HEK293T (cell line): ENCODE measurements around the gene FOXA3.

Source experiments
- CTCF ChIA-PET: fragments of 350-600 bp; formaldehyde crosslinking; extraction: SDS; loops from one replicate; lab custom pipeline; 2021; ENCODE audit warnings: antibody characterized with exemption, inconsistent platforms; lab: Yijun Ruan, JAX
- POLR2A ChIA-PET: fragments of 350-600 bp; formaldehyde crosslinking; extraction: SDS; loops from one replicate; lab custom pipeline; 2020; ENCODE audit warnings: antibody characterized with exemption, inconsistent platforms; lab: Yijun Ruan, JAX
- DNase-seq: peaks from one replicate; pipeline ENCODE4 v3.0.0; 2012; ENCODE audit warnings: mixed read lengths; ENCODE audit errors: extremely low spot score
- ARNT ChIP-seq: fragments of 450-650 bp; IDR thresholded peaks from 2 replicates; pipeline ENCODE4 v1.6.1; 2017; ENCODE audit warnings: mild to moderate bottlenecking
- BHLHE40 ChIP-seq: fragments of 450-650 bp; IDR thresholded peaks from 2 replicates; pipeline ENCODE4 v1.6.1; 2016; ENCODE audit warnings: mild to moderate bottlenecking, moderate library complexity, borderline replicate concordance
- CTBP1 ChIP-seq: fragments of 450-650 bp; IDR thresholded peaks from 2 replicates; pipeline ENCODE4 v1.6.1; 2016; ENCODE audit warnings: borderline replicate concordance
- ELF4 ChIP-seq: fragments of 450-650 bp; IDR thresholded peaks from 2 replicates; pipeline ENCODE4 v1.6.1; 2017; ENCODE audit warnings: antibody characterized with exemption
- FOXA1 ChIP-seq: fragments of 450-650 bp; IDR thresholded peaks from 2 replicates; pipeline ENCODE4 v1.6.1; 2016; ENCODE audit warnings: mild to moderate bottlenecking
- FOXK2 ChIP-seq: fragments of 450-650 bp; IDR thresholded peaks from 2 replicates; pipeline ENCODE4 v1.6.1; 2016; ENCODE audit warnings: mild to moderate bottlenecking
- FOXM1 ChIP-seq: fragments of 450-650 bp; IDR thresholded peaks from 2 replicates; pipeline ENCODE4 v1.6.1; 2017; ENCODE audit warnings: mild to moderate bottlenecking, borderline replicate concordance
- HDGF ChIP-seq: fragments of 450-650 bp; IDR thresholded peaks from 2 replicates; pipeline ENCODE4 v1.6.1; 2017; ENCODE audit warnings: antibody characterized with exemption, borderline replicate concordance
- L3MBTL2 ChIP-seq: fragments of 450-650 bp; conservative IDR thresholded peaks from 2 replicates; pipeline ENCODE4 v1.6.1; 2016; ENCODE audit warnings: mild to moderate bottlenecking
- LEF1 ChIP-seq: fragments of 450-650 bp; IDR thresholded peaks from 2 replicates; pipeline ENCODE4 v1.6.1; 2017; ENCODE audit warnings: mild to moderate bottlenecking, borderline replicate concordance
- NFRKB ChIP-seq: fragments of 450-650 bp; IDR thresholded peaks from 2 replicates; pipeline ENCODE4 v1.6.1; 2016; ENCODE audit warnings: mild to moderate bottlenecking, moderate library complexity
- SP1 ChIP-seq: fragments of 450-650 bp; IDR thresholded peaks from 2 replicates; pipeline ENCODE4 v1.6.1; 2017
- SUZ12 ChIP-seq: fragments of 450-650 bp; IDR thresholded peaks from 2 replicates; pipeline ENCODE4 v1.6.1; 2016; ENCODE audit warnings: mild to moderate bottlenecking
- TARDBP ChIP-seq: fragments of 450-650 bp; IDR thresholded peaks from 2 replicates; pipeline ENCODE4 v1.6.1; 2016
- ZNF384 ChIP-seq: fragments of 450-650 bp; IDR thresholded peaks from 2 replicates; pipeline ENCODE4 v1.6.1; 2016
- TF ChIP-seq, protein P1 (sequence below): fragments of 450-650 bp; IDR thresholded peaks from 2 replicates; pipeline ENCODE4 v1.6.1; 2016

Gene FOXA3

GRCh38 chr19:45847663-45848062 lies 16.5 kb upstream of the FOXA3 start:
- TF ChIP-seq FOXK2, result no peak
- TF ChIP-seq FOXA1, result no peak
- no peak for TF ChIP-seq FOXM1
- no peak for TF ChIP-seq L3MBTL2
- no peak for TF ChIP-seq SP1
- no peak for TF ChIP-seq SUZ12
- TF ChIP-seq BHLHE40, result no peak
- no peak for TF ChIP-seq LEF1
- no peak for TF ChIP-seq ZNF384
- TF ChIP-seq, protein P1, sequence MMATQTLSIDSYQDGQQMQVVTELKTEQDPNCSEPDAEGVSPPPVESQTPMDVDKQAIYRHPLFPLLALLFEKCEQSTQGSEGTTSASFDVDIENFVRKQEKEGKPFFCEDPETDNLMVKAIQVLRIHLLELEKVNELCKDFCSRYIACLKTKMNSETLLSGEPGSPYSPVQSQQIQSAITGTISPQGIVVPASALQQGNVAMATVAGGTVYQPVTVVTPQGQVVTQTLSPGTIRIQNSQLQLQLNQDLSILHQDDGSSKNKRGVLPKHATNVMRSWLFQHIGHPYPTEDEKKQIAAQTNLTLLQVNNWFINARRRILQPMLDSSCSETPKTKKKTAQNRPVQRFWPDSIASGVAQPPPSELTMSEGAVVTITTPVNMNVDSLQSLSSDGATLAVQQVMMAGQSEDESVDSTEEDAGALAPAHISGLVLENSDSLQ, result no peak
- TF ChIP-seq NFRKB, result no peak
- no peak for TF ChIP-seq CTBP1
- TF ChIP-seq ELF4, result no peak
- TF ChIP-seq TARDBP, result no peak
- no peak for TF ChIP-seq ARNT
- no peak for TF ChIP-seq HDGF
- ChIA-PET POLR2A (no interaction called here), CTCF (interaction anchor here (1.1 kb wide), 1 partner anchor 31 kb away, joined by 3 read pairs; no protein-coding TSS in a partner anchor)
- DNase-seq, result no peak

- no peak for DNase-seq
- CTCF ChIA-PET, result no interaction called here
- TF ChIP-seq ELF4, result no peak
- TF ChIP-seq BHLHE40, result no peak
- TF ChIP-seq TARDBP, result no peak
- TF ChIP-seq, protein P1, result no peak
- no peak for TF ChIP-seq FOXM1
- TF ChIP-seq FOXA1, result no peak
- TF ChIP-seq NFRKB, result no peak
- TF ChIP-seq LEF1, result no peak
- no peak for TF ChIP-seq CTBP1
- TF ChIP-seq SP1, result no peak
- no peak for TF ChIP-seq SUZ12
- no peak for TF ChIP-seq FOXK2
- no peak for TF ChIP-seq ARNT
- POLR2A ChIA-PET, result no interaction called here
Measured at GRCh38 chr19:45848922-45849321, 15.2 kb upstream of the FOXA3 start.

GRCh38 chr19:45852145-45852750 lies 11.9 kb upstream of the FOXA3 start:
- no peak for TF ChIP-seq SUZ12
- no peak for TF ChIP-seq HDGF
- TF ChIP-seq ARNT, result no peak
- no peak for TF ChIP-seq CTBP1
- no peak for TF ChIP-seq FOXK2
- no peak for TF ChIP-seq FOXM1
- TF ChIP-seq TARDBP, result no peak
- TF ChIP-seq LEF1, result no peak
- TF ChIP-seq, protein P1, result no peak
- no peak for TF ChIP-seq SP1
- no peak for TF ChIP-seq BHLHE40
- TF ChIP-seq ELF4, result no peak
- TF ChIP-seq NFRKB, result no peak
- no peak for TF ChIP-seq L3MBTL2
- ChIA-PET POLR2A (interaction anchor here (1.6 kb wide), 2 partner anchors 11 to 13 kb away, joined by 3 to 5 read pairs; partner anchors contain the start of gene SYMPK), CTCF (no interaction called here)
- DNase-seq, result no peak

DNA sequence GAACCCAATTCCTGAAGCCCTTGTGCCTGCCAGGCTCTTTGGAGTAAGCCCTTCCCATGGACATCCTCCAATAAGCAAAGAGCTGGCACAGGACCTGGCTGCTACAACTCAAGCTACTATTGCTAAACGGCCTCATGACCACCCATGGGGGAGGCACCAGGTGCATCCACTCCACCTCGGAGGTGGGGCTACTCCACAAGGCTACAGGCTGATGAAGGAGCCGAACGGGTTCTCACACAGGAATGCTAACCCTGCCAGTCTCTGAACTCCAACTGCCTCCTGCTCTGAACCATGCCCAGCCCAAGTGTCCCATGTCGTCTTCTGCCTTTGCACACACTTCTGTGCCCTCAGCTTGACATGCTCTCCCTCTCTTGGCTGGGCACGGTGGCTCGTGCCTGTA lies 11.1 kb upstream of the FOXA3 start:
- POLR2A ChIA-PET, result interaction anchor here (1.6 kb wide), 2 partner anchors 10 to 12 kb away, joined by 3 to 5 read pairs; partner anchors contain the start of gene SYMPK
- CTCF ChIA-PET, result no interaction called here
- no peak for DNase-seq
- TF ChIP-seq HDGF (no peak), ZNF384 (no peak), FOXK2 (no peak), BHLHE40 (no peak), ELF4 (no peak), TARDBP (no peak), SUZ12 (no peak), ARNT (no peak), FOXM1 (no peak), FOXA1 (no peak), NFRKB (no peak), LEF1 (no peak), L3MBTL2 (no peak), CTBP1 (no peak), SP1 (no peak)
- TF ChIP-seq, protein P1, result no peak

GRCh38 chr19:45854167-45854778 lies 9.9 kb upstream of the FOXA3 start:
- DNase-seq, result no peak
- CTCF ChIA-PET, result no interaction called here
- no peak for TF ChIP-seq TARDBP
- POLR2A ChIA-PET, result no interaction called here
